Activated naive CD8-positive, alpha-beta T cell treated with anti-CD3 and anti-CD28 coated beads, Interleukin-2, amount 50 U/mL, for 16 hours (primary cell): ENCODE results near the gene S1PR2.
"Not testable (repeated sequence)": the region's sequence is repeated elsewhere in the genome, so short reads cannot be mapped to it uniquely, and the experiment has no call there.

ENCODE experiments used
- DNase-seq: peaks from one replicate; pipeline ENCODE4 v3.0.0-alpha.2; 2020; ENCODE audit warnings: low read depth, low spot score

S1PR2 gene

DNA sequence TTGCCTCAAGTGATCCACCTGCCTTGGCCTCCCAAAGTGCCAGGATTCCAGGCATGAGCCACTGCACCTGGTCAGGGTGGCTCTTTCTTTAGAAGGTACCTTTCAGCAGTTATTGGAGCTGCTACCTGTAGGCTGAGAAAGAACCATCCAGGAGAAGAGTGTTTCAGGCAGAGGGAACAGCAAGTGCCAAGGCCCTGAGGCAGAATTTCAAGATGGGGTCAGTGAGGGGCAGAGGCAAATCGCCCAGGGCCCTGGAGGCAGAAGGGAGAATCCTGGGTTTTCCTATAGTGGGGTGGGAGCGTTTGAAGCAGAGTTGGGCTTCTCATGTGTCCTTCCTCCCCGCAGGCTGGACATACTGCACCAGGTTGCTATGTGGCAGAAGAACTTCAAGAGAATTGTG is 23.1 kb upstream of the S1PR2 start:
- DNase-seq: no peak

DNA sequence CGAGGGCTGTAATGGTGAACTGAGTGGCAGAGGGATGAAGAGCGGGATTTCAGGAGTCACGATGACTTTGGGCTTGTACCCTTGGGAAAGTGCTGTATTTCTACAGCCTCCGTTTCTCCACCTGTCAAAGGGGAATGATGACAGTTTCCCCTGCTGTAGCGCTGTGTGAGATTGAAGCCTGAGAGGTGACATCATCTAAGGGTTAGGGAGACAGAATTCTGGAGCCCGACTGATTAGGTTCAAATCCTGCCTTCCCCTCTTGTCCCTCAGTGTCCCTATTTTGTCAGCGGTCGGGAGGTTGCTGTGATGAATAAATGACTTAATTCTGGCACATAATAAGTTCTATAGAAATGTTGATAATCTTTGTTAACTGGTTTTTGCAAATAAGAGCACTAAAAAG is 21.6 kb upstream of the S1PR2 start:
- no peak for DNase-seq

DNA sequence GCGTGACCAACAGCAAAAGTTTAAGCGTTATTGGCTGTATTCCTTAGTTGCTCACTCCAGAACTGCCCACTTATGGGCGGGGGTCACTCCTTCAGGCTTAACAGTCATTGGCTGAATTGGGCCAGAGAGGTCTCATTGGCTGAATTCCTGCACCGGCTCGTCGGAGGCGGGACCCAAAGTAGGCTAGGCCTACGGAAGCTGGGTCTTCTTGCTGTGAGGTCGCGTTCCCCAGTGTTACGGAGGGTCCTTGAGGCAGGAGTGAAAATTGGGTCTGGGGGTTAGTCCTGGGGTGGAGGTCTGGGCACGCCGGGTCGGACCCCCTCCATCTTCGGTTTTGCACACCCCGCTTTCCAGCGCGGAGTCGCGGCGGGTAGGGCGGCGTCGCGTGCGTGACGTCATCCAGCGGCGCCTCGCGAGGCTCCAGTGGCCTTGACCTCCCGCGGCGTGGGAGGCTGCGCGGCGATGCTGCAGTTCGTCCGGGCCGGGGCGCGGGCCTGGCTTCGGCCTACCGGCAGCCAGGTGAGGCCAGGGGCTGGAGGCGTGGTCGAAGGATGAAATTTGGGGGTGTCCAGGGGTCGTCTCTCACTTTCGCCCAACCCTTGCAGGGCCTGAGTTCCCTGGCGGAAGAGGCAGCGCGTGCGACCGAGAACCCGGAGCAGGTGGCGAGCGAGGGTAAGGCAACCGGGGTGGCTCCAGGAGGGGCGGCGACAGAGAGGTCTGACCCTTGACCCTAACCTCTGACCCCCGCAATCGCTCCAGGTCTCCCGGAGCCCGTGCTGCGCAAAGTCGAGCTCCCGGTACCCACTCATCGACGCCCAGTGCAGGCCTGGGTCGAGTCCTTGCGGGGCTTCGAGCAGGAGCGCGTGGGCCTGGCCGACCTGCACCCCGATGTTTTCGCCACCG is 20.9 kb upstream of the S1PR2 start, which contains the start of gene MRPL4:
Gene MRPL4 (plus strand): TSS at position 423 of the 903 bp plus-strand sequence. CDS start 40 bp downstream, at position 463.
- peak; percentile 90 for DNase-seq

DNA sequence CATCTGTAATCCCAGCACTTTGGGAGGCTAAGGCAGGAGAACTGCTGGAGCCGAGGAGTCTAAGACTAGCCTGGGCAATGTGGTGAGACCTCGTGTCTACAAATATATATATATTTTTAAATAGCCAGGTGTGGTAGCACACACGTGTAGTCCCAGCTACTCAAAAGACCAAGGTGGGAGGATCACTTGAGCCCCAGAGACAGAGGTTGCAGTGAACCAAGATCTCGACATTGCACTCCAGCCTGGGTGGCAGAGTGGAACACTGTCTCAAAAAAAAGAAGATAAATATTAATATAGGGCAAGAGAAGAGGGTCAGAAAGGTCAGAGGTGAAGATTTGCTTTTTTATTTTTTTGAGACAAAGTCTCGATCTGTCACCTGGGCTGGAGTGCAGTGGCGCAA is 15.4 kb upstream of the S1PR2 start:
- no peak for DNase-seq

DNA sequence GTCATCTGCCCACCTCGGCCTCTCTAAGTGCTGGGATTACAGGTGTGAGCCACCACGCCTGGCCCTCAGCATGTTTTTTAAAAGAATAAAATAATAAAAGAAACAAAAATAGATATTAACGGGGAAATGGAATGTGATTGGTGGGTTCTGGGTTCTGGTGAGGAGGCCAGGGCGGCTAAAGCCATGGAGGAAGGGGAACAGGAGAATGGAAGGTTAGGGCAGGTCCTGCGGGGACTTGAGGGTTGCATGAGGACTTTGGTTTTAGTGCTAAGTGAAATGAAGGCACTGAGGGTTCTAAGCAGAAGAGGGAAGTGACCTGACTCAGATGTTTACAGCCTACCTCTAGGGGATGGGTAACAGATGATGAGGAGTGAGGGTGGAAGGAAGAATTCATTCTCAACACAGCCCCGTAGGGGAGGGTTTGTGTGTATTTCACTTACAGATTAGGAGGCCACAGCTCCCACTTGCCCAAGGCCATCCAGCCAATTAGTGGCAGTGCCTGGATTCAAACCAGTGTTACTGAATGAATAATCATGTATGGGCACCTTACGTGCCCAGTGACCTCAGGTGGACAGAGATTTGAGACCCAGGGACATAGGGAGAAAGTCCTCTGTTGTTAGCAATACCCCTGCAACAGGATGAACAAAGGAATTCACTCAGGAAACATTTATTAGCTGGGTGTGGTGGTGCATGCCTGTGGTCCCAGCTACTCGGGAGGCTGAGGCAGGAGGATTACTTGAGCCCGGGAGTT is 14.2 kb upstream of the S1PR2 start:
- DNase-seq: no peak

DNA sequence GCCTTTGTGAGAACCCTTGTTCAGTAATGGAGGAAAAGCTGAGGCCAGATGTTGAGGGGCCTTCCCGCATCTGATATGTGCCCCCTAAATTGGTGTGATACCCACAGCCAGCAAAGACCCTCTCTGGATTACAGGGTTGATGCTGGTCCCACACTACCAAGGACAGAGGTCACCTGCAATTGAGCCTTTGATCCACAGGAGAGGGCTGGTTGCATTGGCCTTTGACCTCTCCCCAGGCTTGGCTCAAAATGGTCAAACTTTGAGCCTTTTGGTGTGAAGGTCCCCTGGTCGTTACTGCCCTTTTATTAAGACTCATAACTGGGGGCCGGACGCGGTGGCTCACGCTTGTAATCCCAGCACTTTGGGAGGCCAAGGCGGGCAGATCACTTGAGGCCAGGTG is 12.5 kb upstream of the S1PR2 start:
- DNase-seq: no peak

DNA sequence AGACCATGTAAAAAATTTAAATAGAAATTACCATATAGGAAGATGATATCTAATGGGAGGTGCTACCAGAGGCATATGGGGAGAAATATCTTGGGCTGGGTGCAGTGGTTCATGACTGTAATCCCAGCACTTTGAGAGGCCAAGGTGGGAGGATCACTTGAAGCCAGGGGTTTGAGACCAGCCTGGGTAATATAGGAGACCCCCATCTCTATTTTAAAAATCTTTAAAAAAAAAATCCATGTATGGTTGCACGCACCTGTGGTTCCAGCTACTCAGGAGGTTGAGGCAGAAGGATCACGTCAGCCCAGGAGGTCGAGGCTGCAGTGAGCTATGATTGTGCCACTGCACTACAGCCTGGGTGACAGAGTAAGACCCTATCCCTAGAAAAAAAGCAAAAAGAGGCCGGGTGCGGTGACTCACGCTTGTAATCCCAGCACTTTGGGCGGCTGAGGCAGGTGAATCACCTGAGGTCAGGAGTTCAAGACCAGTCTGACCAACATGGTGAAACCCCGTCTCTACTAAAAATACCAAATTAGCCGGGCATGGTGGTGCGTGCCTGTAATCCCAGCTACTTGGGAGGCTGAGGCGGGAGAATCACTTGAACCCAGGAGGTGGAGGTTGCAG is 10.8 kb upstream of the S1PR2 start:
- DNase-seq: not testable (repeated sequence)

DNA sequence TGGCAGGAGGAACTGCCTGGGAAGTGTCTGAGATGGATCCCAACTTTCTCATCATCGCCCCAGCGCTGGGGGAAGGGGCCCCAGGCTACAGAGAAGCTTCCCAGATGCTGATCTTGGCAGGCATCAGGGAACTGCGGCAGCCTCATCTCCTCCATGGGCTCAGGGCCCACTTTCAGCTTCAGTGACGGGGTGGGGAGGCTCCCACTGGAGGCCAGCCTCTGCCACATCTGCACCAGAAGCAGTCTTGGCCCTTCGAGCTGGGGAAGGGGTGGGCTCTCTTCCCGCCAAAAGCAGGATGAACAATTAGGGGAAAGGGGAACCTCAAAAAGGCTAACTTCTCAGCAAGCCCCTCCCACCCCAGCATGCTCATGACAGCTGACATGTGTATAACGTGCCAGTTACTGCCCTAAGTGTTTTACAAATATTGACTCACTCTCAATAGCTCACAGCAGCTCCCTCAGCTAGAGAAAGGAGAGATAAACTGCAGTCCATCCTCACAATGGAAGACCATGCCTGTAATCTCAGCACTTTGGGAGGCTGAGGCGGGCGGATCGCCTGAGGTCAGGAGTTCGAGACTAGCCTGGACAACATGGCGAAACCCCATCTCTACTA is 7.1 kb upstream of the S1PR2 start:
- no peak for DNase-seq

DNA sequence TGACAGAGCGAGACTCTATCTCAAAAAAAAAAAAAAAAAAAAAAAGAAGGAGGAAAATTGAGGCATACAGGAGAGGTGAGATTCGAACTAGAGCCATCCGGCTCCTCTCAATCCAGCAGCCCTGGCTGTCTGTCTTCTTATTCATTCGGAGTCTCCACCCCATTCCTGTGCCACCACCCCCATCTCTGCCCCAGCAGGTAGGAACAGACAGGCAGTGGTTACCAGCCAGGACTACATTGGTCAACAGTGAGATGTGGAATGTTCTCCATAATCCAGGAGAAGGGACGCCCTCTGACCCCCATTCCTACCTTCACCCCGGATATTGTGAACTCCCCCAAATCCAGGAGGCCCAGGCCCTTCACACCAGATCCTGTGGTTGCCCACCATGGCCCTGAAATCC is 6.6 kb upstream of the S1PR2 start:
- DNase-seq: no peak

DNA sequence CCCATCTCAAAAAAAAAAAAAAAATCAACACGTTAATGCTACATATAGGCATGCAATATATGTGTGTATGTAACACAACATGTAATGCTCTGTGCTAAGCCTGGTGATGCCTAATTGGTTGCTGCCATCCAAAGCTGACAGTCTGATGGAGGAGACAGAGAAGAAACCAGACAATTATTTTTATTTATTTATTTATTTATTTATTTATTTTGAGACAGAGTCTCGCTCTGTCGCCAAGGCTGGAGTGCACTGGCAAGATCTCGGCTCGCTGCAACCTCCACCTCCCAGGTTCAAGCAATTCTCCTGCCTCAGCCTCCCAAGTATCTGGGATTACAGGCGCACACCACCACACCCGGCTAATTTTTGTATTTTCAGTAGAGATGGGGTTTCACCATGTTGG is 4.3 kb upstream of the S1PR2 start:
- DNase-seq: not testable (repeated sequence)

DNA sequence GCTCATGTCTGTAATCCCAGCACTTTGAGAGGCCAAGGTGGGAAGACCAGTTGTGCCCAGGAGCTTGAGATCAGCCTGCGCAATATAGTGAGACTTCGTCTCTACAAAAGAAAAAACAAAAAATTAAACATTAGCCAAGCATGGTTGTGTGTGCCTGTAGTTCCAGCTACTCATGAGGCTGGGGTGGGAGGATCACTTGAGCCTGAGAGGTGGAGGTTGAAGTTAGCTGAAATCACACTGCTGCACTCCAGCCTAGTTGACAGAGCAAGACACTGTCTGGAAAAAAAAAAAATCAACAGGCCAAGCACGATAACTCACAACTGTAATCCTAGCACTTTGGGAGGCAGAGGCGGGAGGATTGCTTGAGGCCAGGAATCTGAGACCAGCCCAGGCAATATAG is 3.9 kb upstream of the S1PR2 start:
- no peak for DNase-seq

DNA sequence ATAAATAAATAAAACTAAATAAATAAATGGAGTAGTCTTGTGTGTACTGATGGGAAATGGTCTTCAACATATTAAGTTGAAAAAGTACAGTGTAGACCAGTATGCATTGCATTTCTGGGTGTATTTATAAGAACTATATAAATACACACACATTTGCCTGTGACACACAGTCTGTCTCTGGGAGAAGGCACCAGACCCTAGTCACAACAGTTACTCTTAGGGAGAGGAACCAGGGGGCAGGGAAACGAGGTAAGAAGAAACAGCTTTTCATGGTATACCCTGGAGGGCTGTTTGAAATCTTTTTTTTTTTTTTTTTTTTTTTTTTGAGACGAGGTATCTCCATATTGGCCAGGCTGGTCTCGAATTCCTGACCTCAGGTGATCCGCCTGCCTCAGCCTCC is 2.8 kb upstream of the S1PR2 start:
- no peak for DNase-seq

DNA sequence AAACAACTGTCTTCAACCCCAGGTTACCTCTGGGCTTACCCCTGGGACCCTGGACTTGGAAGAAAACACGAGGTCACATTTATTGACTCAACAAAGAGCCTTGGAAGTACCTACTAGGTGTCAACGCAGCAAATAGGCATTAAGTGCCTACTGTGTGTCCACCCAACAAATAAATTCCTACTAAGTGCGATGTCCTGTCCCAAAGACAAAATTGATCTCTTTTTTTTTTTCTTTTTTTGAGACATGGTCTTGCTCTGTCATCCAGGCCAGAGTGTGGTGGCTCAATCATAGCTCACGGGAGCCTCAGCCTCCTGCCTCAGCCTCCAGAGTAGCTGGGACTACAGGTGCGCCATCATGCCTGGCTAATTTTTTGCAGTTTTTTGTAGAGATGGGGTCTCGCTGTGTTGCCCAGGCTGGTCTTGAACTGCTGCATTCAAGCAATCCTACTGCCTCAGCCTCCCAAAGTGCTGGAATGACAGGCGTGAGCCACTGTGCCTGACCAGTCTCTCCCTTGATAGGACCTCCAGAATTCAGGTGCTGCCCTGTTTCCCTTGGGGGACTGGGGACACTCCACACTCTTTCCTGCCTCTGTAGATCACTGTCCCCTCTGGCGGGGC is 589 bp upstream of the S1PR2 start:
- no peak for DNase-seq

DNA sequence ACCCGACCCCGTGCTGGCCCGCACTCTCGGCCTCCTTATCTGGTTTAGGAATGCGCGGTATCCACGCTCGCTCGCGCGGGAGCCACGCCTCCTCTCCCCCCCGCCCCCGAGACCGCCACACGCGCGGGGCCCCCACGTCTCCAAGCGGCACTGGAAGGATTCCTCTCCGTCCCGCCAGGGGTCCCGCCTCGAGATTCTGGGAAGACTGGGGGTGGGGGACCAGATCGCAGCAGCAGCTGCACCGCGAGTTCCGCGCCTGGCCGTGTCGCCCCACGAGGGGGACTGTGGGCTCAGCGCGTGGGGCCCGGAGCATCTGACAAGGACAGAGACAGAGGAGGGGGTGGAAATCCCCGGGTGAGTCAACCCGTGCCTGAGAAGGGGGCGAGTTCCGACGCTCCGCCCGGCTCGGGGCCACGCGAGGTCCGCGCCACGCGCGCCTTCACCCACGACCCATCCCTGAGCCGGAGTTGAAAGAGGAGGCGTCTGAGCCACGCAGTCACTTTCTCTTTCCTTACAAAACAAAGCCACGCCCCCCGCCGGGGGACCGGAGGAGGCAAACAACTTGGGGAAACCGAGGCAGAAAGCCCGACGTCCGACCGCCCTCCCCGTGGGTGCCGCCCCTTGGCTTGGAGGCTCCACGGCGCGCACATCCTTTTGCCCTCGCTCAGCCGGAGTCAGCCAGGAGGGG is 814 bp downstream of the S1PR2 start:
- peak; percentile 42 for DNase-seq

DNA sequence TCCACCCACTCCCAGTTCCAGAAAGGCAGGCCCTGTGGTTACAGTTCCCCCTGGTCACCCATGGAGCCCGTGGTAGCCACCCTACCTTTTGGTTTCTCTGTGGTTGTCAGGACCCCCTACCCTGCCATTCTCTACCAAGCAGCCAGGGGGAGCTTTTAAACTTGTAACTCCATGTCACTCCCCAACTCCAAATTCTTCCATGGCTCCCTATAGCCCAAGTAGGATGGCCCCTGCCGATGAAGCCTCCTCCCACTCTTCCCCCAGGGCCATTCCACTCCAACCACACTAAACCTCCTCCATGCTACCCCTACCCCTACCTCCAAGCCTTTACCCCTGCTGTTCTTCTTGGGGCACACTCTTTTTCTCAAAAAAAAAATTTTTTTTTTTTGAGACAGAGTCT is 2.2 kb downstream of the S1PR2 start:
- no peak for DNase-seq

DNA sequence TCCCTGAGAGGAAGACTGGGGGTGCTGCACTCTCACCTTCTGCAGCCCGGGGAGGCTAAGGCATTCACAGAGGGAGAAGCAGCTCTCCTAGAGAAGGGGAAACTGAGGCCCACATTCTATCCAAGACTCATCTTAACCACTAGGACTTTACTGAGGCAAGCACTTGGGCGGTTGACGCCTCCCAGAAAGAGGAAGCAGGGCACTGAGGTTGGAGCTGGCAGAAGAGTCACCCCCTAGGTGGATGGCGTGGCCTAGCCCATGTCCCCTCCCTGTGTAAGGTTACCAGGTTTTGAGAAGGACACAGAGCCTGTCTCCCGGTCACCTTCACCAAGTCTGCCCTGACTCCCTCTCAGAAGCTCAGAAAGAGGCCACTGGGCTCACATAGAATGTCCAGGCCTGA is 2.7 kb downstream of the S1PR2 start:
- DNase-seq: no peak

DNA sequence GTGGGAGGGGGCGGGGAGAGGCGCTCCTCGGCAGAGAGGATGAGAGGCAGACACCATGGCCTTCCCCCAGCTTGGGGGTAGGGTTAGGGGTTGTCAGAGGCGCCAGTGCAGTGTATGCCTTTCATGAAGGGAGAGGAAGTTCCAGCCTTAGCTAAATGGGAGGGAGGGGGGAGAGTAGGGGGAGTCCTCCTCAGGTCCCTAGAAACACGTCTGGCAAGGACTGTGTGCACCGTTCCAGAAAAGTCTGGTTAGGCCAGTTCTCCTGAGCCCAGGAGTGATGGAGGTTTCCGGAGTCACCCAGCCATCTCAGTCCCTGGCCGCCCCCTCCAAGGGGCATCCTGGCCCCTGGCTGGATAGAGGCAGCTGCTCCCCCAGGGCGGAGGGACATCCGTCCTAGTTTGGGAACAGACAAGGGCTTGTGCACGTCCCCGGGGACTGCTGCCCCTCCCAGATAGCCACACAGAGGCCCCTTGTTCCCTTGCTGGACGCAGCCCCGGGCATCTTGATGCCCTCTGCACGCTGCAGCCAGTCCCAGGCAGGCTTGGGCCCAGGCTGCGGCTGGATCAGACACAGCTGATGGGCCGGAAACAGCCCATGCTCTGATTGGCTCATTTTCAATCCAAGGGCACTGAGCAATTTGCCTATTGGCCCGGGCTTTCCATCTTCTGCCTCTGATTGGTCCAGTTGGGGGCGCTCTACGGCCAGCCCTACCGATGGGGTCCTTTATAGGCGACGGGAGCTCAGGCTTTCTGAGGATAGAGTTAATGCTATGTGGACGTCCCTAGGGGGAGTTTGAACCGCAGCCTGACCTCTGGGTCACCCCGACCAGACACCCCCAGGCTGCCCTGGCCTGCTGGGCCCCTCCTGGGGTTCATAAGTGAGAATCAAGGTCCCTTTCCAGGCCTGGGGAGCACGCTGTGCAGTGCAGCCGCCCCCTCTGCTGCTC is 3.8 kb downstream of the S1PR2 start:
- no peak for DNase-seq

DNA sequence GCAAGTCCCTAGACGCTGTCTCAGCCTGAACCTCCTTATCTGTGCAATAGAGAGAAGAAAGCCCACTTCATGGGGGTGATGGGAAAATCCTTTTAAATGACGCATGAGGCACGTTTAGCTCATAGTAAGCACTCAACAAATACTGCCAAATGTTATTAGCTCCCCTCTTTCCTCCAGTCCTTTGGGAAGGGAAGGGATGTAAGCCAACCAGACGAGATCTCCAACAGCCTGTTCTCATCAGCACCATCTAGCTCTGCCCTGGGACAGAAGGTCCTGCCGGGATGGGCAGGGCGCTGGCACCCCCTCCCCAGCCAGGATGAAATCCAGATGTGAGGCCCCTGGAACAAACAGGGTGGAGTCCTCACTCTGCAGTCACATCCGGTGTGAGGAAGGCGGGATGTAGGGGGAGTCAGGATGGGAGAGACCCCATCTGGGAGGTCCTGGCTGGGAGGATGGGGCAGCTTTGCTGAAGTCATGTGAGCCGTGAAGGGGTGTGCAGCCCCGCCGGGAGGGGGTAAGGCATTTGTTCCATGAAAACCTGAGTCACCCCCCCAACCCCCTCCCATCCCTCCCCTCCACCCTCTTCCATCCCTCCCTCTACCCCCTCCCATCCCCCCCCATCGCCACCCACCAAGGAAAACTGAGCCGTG is 4.6 kb downstream of the S1PR2 start:
- DNase-seq: no peak

DNA sequence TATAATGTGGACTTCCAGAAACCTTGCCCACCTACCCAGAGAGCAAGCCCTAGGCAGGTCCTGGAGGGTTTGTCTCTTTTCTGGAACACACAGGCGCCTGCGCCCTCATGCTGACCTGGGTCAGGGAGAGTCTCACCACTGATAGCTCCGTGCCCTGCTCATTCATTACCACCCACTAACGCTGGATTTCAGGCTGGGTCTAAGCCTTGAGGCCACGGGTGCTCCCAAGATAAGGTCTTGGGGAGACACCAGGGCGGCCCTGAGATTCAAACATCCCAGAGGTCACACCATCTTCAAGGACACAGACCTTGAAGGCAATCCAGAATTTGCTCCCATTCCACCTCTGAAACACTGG is 5.1 kb downstream of the S1PR2 start:
- no peak for DNase-seq
